NCI-H1930 (cell line): ENCODE data around the gene NKAIN2.
A peak's percentile ranks its signal among the peaks of the same experiment; 100 is the strongest.

ENCODE experiments used
- DNase-seq, 2 experiments: peaks; one replicate each; lab custom pipeline; 2025; lab: John Stamatoyannopoulos, UW

Gene NKAIN2

GRCh38 chr6:124033501-124033900 lies 229.8 kb downstream of the NKAIN2 start:
- DNase-seq, result no peak

- DNase-seq, result no peak
Measured at GRCh38 chr6:124036384-124036783, 232.7 kb downstream of the NKAIN2 start.

GRCh38 chr6:124040655-124041054 lies 237.0 kb downstream of the NKAIN2 start:
- DNase-seq, result no peak

GRCh38 chr6:124052120-124052519 lies 248.5 kb downstream of the NKAIN2 start:
- no peak for DNase-seq

- DNase-seq, result no peak
Measured at GRCh38 chr6:124053315-124053714, 249.7 kb downstream of the NKAIN2 start.

- no peak for DNase-seq
Measured at GRCh38 chr6:124054034-124054433, 250.4 kb downstream of the NKAIN2 start.

- DNase-seq, result no peak
Measured at GRCh38 chr6:124055395-124055794, 251.7 kb downstream of the NKAIN2 start.

GRCh38 chr6:124055963-124056362 lies 252.3 kb downstream of the NKAIN2 start:
- DNase-seq, result peak; percentile 13 to 17

GRCh38 chr6:124056407-124057334 lies 253.0 kb downstream of the NKAIN2 start:
- DNase-seq, result peak; percentile 89 to 91

- peak in 1 of 2 experiments; percentile 59 for DNase-seq
Measured at GRCh38 chr6:124057461-124057860, 253.8 kb downstream of the NKAIN2 start.

- DNase-seq, result no peak
Measured at GRCh38 chr6:124064317-124065113, 260.9 kb downstream of the NKAIN2 start.

GRCh38 chr6:124066269-124066668 lies 262.6 kb downstream of the NKAIN2 start:
- DNase-seq, result no peak

GRCh38 chr6:124066946-124067552 lies 263.4 kb downstream of the NKAIN2 start:
- no peak for DNase-seq

GRCh38 chr6:124069230-124069950 lies 265.7 kb downstream of the NKAIN2 start:
- DNase-seq, result no peak

GRCh38 chr6:124073021-124073420 lies 269.4 kb downstream of the NKAIN2 start:
- DNase-seq, result no peak

GRCh38 chr6:124073820-124074587 lies 270.3 kb downstream of the NKAIN2 start:
- no peak for DNase-seq

- no peak for DNase-seq
Measured at GRCh38 chr6:124074606-124075005, 270.9 kb downstream of the NKAIN2 start.

- DNase-seq, result no peak
Measured at GRCh38 chr6:124076336-124077048, 272.8 kb downstream of the NKAIN2 start.

GRCh38 chr6:124078169-124078568 lies 274.5 kb downstream of the NKAIN2 start:
- DNase-seq, result no peak

GRCh38 chr6:124080483-124080882 lies 276.8 kb downstream of the NKAIN2 start:
- DNase-seq, result no peak
